Tibial nerve (tissue), 4 donors: ENCODE measurements around the gene KLK7.

Source experiments
- EP300 ChIP-seq, 2 donors: sonication (generic); formaldehyde crosslinking; IDR thresholded peaks; one replicate each; pipeline ENCODE4 v1.6.1; 2017; ENCODE audit warnings: antibody characterized with exemption in 2 of 2, mild to moderate bottlenecking in 1 of 2
- POLR2A ChIP-seq, 2 donors: fragments of 450-650 bp; IDR thresholded peaks; one replicate each; pipeline ENCODE4 v1.6.1; 2017; ENCODE audit warnings: antibody characterized with exemption in 2 of 2, mild to moderate bottlenecking in 2 of 2, moderate library complexity in 2 of 2
- TF ChIP-seq, protein P1 (sequence below), 5 experiments: fragments of 200-600 bp in 3 of 5; fragments of 450-650 bp in 2 of 5; sonication (generic) in 3 of 5; IDR thresholded peaks; one replicate each; pipeline ENCODE4 v1.5.1; 2016 to 2019; ENCODE audit warnings: antibody characterized with exemption in 5 of 5, mild to moderate bottlenecking in 3 of 5, moderate library complexity in 2 of 5

DNA sequence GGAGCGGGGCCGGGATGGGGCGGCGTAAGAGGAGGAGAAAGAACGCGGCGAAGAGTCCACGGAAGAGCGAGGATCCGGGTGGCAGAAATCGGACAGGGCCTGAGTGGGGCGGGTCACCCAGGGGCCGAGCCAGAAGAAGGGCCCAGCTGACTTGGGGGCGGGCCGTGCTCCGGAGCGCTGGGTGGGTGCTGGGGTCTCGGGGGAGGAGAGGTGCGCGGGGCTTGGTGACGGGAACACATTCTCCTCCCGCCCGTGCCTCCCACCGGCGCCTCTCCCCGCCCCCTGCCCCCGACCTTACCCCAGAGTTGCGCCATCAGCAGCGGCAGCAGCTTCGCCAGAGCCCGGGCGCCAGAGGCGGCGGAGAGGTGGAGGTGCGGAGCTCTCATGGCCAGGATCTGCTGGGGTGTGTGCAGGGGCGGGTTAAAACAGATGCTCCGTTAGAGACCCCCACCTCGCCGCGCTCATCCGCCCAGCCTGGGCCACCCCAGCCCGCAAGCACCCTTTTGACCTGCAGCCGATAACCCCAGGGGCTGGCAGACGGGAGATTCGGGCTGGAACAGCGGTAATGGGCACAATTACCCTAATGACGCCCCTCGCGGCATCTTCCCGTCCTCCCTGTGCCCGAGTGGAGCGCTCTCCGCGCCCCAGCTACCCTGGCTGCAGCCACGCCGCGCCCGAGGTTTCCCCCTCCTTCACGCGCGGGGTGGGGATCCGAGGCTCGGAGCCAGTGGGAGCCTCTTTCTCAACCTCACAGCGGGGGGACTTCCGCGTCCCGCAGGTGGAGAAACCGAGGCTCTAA is 35.2 kb upstream of the KLK7 start:
- TF ChIP-seq, protein P1, sequence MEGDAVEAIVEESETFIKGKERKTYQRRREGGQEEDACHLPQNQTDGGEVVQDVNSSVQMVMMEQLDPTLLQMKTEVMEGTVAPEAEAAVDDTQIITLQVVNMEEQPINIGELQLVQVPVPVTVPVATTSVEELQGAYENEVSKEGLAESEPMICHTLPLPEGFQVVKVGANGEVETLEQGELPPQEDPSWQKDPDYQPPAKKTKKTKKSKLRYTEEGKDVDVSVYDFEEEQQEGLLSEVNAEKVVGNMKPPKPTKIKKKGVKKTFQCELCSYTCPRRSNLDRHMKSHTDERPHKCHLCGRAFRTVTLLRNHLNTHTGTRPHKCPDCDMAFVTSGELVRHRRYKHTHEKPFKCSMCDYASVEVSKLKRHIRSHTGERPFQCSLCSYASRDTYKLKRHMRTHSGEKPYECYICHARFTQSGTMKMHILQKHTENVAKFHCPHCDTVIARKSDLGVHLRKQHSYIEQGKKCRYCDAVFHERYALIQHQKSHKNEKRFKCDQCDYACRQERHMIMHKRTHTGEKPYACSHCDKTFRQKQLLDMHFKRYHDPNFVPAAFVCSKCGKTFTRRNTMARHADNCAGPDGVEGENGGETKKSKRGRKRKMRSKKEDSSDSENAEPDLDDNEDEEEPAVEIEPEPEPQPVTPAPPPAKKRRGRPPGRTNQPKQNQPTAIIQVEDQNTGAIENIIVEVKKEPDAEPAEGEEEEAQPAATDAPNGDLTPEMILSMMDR (IDR thresholded peaks at IDR 0.05) = no peak
- TF ChIP-seq POLR2A (IDR thresholded peaks at IDR 0.05) = no peak
- no peak for TF ChIP-seq EP300 (IDR thresholded peaks at IDR 0.05)
